Adrenal gland (tissue), 12 donors: Measurements from ENCODE around the gene FGFBP2. TPM values are rescaled to one million over a fixed set of nuclear protein-coding genes. Genes with fewer than 3 reads are reported as not detected.
"Not testable (repeated sequence)": the region's sequence is repeated elsewhere in the genome, so short reads cannot be mapped to it uniquely, and the experiment has no call there.

ENCODE experiments used
- DNase-seq, 7 donors: peaks; one replicate each; pipeline ENCODE4 v3.0.0-alpha.2; 2019 to 2020
- H3K27ac ChIP-seq, 5 donors: fragments of 200-600 bp; sonication (generic) in 4 of 5; 1 replicate in 3 of 5; 2 replicates in 2 of 5; pipeline versions ENCODE4 v1.5.1 to v1.8.0; 2016 to 2020; ENCODE audit warnings: mild to moderate bottlenecking in 1 of 5
- H3K27me3 ChIP-seq: fragments of 200-600 bp; 2 replicates; pipeline ENCODE4 v1.8.0; 2021
- H3K36me3 ChIP-seq, 2 donors: fragments of 200-600 bp; replicated peaks in 1 of 2; 1 replicate in 1 of 2; 2 replicates in 1 of 2; pipeline versions ENCODE4 v1.5.1 to v1.8.0; 2018 to 2022
- H3K4me1 ChIP-seq, 2 donors: fragments of 200-600 bp; replicated peaks in 1 of 2; 1 replicate in 1 of 2; 2 replicates in 1 of 2; pipeline versions ENCODE4 v1.5.1 to v1.8.0; 2018 to 2021
- H3K4me3 ChIP-seq, 4 donors: fragments of 200-600 bp; sonication (generic) in 3 of 4; one replicate each; pipeline ENCODE4 v1.5.1; 2016 to 2018
- H3K9me3 ChIP-seq, 3 donors: fragments of 200-600 bp; sonication (generic) in 1 of 3; replicated peaks in 1 of 3; 1 replicate in 2 of 3; 2 replicates in 1 of 3; pipeline versions ENCODE4 v1.5.1 to v1.8.0; 2016 to 2021
- POLR2A ChIP-seq, 2 donors: fragments of 450-650 bp; IDR thresholded peaks; one replicate each; pipeline ENCODE4 v1.6.1; 2017; ENCODE audit warnings: antibody characterized with exemption in 2 of 2, mild to moderate bottlenecking in 2 of 2, moderate library complexity in 1 of 2
- whole genome bisulfite sequencing, 4 donors: extraction: QIAGEN DNeasy Blood & Tissue Kit in 2 of 4; methylation state at CpG; one replicate each; pipeline versions ENCODE4 v1.1.5 to v1.1.7; 2013 to 2017; 5-methylcytosine and 5-hydroxymethylcytosine counted together
- intact Hi-C, 2 donors: fragments of 100-400 bp; cut with DNase I; formaldehyde crosslinking; loops; one replicate each; pipeline versions ENCODE4 v1.14.1 to v1.15.0; 2022 to 2023
- polyA plus RNA-seq, 3 donors: library from polyadenylated mRNA; stranded (reverse); fragments of 200-250 nt in 2 of 3; fragments of 350-450 nt in 1 of 3; fragmentation: Illumina TruSeq in 1 of 3; extraction: RNeasy Lipid Tissue Mini Kit (QIAGEN cat#74804) in 1 of 3; gene quantifications; one replicate each; pipeline ENCODE4 v1.2.3, GENCODE V29; 2013 to 2014
- total RNA-seq, 9 donors: library from RNA; depleted of rRNA in 4 of 9; stranded (reverse); fragments of >200 nt in 4 of 9; fragments of 120-200 nt in 1 of 9; fragmentation: NEBNext Ultra II Directional in 1 of 9; extraction: Animal tissue kit (Norgen Biotek cat#: 25700) in 1 of 9; gene quantifications; one replicate each; pipeline versions ENCODE4 v1.1.0 to v1.2.4, GENCODE V29; 2013 to 2023
- TF ChIP-seq, protein P1 (sequence below), 6 experiments: fragments of 450-650 bp in 4 of 6; fragments of 200-600 bp in 2 of 6; sonication (generic) in 1 of 6; IDR thresholded peaks; 1 replicate in 5 of 6; 2 replicates in 1 of 6; pipeline versions ENCODE4 v1.5.1 to v1.8.0; 2016 to 2021; ENCODE audit warnings: antibody characterized with exemption in 6 of 6, mild to moderate bottlenecking in 2 of 6, moderate library complexity in 1 of 6
- donor health status: healthy with polysubstance abuse.
- donor health status: Bipolar disorder and iron deficiency.
- donor health status: DM: yes; HTN: yes; CAD: no.
- donor health status: DM: no; HTN: no; CAD: no.
- donor health status: DM: no; HTN: no; CAD: no.
- donor health status: DM: yes; HTN: yes; CAD: no.

FGFBP2 gene
- total and polyA plus RNA-seq, 12 donors, result 0.26 to 2.9 (median 0.94) TPM; not detected in 2

DNA sequence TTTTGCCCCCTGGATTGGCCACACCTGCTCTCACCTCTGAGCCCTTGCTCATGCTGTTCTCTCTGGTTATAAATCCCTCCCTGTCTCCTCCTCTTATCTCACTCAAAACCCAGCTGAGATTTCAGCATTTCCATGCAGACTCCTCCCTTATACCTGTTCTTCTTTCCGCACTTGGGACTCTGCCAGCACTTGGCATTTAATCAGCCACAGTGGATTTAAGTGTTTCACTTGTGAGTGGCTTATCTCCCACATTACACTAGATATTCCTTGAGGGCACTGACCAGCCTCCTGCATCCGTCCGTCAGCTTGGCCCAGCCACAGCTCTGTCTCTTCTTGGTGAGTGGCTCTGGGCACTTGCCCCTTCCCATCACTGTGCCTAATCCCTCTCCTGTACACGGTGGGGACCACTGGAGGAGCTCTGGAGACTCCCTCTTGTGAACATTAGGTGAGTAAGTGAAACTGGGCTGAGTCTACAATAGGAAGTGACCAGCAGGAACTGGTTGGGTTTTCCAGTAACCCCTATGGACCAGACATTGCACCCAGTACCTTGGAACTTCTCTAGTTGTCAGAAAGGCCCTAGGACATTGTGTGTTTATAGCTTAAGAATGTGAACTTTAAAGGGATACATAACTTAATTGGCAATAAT, 44.4 kb downstream of the FGFBP2 start:
- TF ChIP-seq POLR2A (IDR thresholded peaks at IDR 0.05), result no peak
- TF ChIP-seq, protein P1, sequence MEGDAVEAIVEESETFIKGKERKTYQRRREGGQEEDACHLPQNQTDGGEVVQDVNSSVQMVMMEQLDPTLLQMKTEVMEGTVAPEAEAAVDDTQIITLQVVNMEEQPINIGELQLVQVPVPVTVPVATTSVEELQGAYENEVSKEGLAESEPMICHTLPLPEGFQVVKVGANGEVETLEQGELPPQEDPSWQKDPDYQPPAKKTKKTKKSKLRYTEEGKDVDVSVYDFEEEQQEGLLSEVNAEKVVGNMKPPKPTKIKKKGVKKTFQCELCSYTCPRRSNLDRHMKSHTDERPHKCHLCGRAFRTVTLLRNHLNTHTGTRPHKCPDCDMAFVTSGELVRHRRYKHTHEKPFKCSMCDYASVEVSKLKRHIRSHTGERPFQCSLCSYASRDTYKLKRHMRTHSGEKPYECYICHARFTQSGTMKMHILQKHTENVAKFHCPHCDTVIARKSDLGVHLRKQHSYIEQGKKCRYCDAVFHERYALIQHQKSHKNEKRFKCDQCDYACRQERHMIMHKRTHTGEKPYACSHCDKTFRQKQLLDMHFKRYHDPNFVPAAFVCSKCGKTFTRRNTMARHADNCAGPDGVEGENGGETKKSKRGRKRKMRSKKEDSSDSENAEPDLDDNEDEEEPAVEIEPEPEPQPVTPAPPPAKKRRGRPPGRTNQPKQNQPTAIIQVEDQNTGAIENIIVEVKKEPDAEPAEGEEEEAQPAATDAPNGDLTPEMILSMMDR (IDR thresholded peaks at IDR 0.05), result no peak
- intact Hi-C loops, result no loop called here
- no peak for DNase-seq
- no peak overlapping the region for H3K27ac ChIP-seq
- H3K36me3 ChIP-seq, result no peaks in the 10 kb centered on the region
- H3K4me1 ChIP-seq, result peaks cover 0 to 4% of the 10 kb centered on the region in 2 donors
- no peak overlapping the region for H3K4me3 ChIP-seq
- 55 to 60% (median 59%) methylated on average over 4 of the region's 4 CpGs for WGBS, 4 donors
- no peaks in the 10 kb centered on the region for H3K27me3 ChIP-seq
- no peaks in the 10 kb centered on the region for H3K9me3 ChIP-seq

DNA sequence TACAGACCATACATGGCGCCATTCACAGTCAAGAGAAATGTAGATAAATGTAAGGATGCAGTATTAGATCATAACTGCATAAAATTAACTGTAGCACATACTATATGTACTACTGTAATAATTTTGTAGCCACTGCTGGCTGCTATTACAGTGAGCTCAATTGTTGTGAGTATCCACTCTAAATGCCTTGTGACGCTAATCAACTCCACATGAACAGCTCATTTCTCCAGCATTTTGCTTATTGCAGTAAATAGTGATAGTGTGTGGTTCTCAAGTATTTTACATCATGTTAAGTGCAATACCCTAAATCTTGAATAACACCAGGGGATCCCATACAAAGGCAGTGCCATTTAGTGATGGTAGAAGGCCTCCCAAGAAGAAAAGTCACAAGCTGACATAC, 45.7 kb downstream of the FGFBP2 start:
- H3K9me3 ChIP-seq, result no peaks in the 10 kb centered on the region
- intact Hi-C loops, result no loop called here
- no peak overlapping the region for H3K27ac ChIP-seq
- TF ChIP-seq, protein P1 (IDR thresholded peaks at IDR 0.05), result no peak
- no peak for TF ChIP-seq POLR2A (IDR thresholded peaks at IDR 0.05)
- H3K27me3 ChIP-seq, result no peaks in the 10 kb centered on the region
- no peaks in the 10 kb centered on the region for H3K36me3 ChIP-seq
- peaks cover 0 to 4% of the 10 kb centered on the region in 2 donors for H3K4me1 ChIP-seq
- DNase-seq, result no peak
- WGBS, 4 donors, result 71 to 97% (median 91%) methylated on average over 2 of the region's 2 CpGs
- no peak overlapping the region for H3K4me3 ChIP-seq

DNA sequence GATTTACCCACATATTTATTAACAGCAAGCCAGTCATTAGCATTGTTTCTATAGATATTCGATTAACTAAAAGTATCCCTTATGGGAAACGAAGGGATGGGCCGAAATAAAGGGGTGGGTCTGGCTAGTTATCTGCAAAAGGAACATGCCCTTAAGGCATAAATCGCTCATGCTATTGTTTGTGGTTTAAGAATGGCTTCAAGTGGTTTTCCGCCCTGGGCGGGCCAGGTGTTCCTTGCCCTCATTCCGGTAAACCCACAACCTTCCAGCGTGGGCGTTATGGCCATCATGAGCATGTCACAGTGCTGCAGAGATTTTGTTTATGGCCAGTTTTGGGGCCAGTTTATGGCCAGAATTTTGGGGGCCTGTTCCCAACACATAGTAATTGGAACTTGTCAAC, 46.6 kb downstream of the FGFBP2 start:
- WGBS, 4 donors, result 87 to 96% (median 91%) methylated on average over 7 to 9 of the region's 9 CpGs
- H3K27me3 ChIP-seq, H3K9me3 ChIP-seq, H3K4me3 ChIP-seq, H3K4me1 ChIP-seq, DNase-seq, H3K27ac ChIP-seq, intact Hi-C loops, H3K36me3 ChIP-seq: not testable (repeated sequence)

DNA sequence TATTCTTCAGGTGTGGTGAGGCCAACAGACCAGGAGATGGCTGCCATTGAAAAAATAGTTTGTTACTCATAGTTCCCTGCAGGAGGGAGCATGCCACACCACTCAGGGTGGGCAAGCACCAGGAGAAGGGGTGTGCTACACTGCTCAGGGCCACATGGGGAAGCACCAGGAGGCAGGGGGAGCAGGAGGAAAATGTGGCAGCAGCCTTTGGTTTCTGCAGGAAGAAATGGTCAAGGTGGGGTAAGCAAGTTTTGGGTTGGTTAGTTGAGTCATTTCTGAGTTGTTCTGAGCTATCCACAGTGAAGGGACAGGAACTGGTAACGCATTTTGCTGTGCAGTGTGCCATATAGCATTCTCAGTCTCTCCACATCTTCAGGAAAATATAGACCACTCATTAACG, 48.2 kb downstream of the FGFBP2 start:
- H3K4me1 ChIP-seq, result no peaks in the 10 kb centered on the region
- intact Hi-C loops, result no loop called here

More for the DNA sequence above, 48.2 kb downstream of the FGFBP2 start:
- no peak for TF ChIP-seq POLR2A (IDR thresholded peaks at IDR 0.05)
- TF ChIP-seq, protein P1 (IDR thresholded peaks at IDR 0.05), result no peak
- no peak for DNase-seq
- H3K27me3 ChIP-seq, result no peaks in the 10 kb centered on the region
- 74 to 94% (median 87%) methylated on average over 2 of the region's 2 CpGs for WGBS, 4 donors
- no peaks in the 10 kb centered on the region for H3K36me3 ChIP-seq
- no peak overlapping the region for H3K27ac ChIP-seq
- H3K9me3 ChIP-seq, result no peaks in the 10 kb centered on the region
- H3K4me3 ChIP-seq, result no peak overlapping the region
